Activated T-helper 2 cell treated with anti-CD3 and anti-CD28 coated beads, Interferon-gamma antibody, Interleukin-2, Interleukin-4, amounts not matched to agents 10 μg/mL and 5 μg/mL and 100 μg/mL, durations not matched to agents 14 hours and 24 hours and 36 hours (primary cell): Measurements from ENCODE around the gene CNFN. TPM values are rescaled to one million over a fixed set of nuclear protein-coding genes. Genes with fewer than 3 reads are reported as not detected.

Experiments used
- DNase-seq: peaks from one replicate; pipeline ENCODE4 v3.0.0; 2021; ENCODE audit warnings: low spot score
- H3K27ac Mint-ChIP-seq: one replicate; pipeline ENCODE4 v1.8.0; 2021; ENCODE audit warnings: mixed read lengths
- H3K27me3 Mint-ChIP-seq: one replicate; pipeline ENCODE4 v1.8.0; 2021; ENCODE audit warnings: low read depth, mixed read lengths
- H3K36me3 Mint-ChIP-seq: one replicate; pipeline ENCODE4 v1.8.0; 2021; ENCODE audit warnings: low read depth, mixed read lengths
- H3K4me1 Mint-ChIP-seq: one replicate; pipeline ENCODE4 v1.8.0; 2021; ENCODE audit warnings: low read depth, mixed read lengths
- H3K4me3 Mint-ChIP-seq: one replicate; pipeline ENCODE4 v1.8.0; 2021; ENCODE audit warnings: low read depth, mild to moderate bottlenecking, moderate library complexity, mixed read lengths
- H3K9me3 Mint-ChIP-seq: one replicate; pipeline ENCODE4 v1.8.0; 2021; ENCODE audit warnings: mixed read lengths
- intact Hi-C: fragments of 100-400 bp; cut with micrococcal nuclease; formaldehyde crosslinking; loops from one replicate; pipeline ENCODE4 v1.15.1; 2023
- total RNA-seq: library from RNA; stranded (reverse); gene quantifications from 2 replicates; pipeline ENCODE4 v1.2.3, GENCODE V29; 2022

Gene CNFN
- total RNA-seq, 1 donor from 2014 or later, result not detected

DNA sequence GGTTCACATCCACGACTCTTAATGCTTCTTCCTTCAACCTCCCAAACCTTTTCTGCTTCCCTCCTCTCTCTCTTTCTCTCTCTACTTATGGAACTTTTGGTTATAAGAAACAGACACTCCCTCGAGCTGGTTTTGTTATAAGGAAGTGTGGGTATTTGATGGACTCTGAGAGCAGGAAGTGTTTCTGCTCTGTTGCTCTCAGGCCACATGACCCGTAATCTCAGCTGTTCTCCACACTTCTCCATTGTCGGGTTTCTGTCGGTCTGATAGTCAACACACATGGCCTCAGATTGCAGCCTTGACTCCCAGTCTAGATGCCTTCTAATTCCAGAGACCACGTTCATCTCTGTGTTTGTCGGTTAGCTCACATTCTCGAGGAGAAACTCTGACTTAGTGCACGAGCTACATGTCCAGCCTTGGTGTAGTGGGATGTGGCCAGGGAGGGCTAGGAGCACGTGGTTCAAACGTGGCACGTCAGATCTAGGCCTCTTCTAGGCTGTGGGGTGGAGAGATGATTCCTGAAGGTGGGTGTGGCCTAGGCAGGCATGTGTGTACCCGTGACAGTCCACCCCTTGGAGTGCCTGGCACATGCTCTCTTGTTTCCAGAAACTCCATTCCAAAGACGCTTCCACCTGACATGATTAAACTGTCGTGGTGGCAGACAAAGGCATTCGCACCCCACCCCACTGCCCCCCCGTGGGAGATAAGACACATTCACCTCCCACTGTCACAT is 26.3 kb downstream of the CNFN start:
- no peak overlapping the region for H3K27ac Mint-ChIP-seq
- H3K4me1 Mint-ChIP-seq, result no peaks in the 10 kb centered on the region
- H3K36me3 Mint-ChIP-seq, result peaks cover 9% of the 10 kb centered on the region
- no peaks in the 10 kb centered on the region for H3K9me3 Mint-ChIP-seq
- DNase-seq, result no peak
- intact Hi-C loops, result no loop called here
- no peak overlapping the region for H3K4me3 Mint-ChIP-seq
- H3K27me3 Mint-ChIP-seq, result no peaks in the 10 kb centered on the region

- intact Hi-C loops, result no loop called here
- Mint-ChIP-seq H3K27ac (no peak overlapping the region), H3K36me3 (peaks cover 9% of the 10 kb centered on the region), H3K4me3 (no peak overlapping the region), H3K4me1 (no peaks in the 10 kb centered on the region), H3K9me3 (no peaks in the 10 kb centered on the region), H3K27me3 (no peaks in the 10 kb centered on the region)
- no peak for DNase-seq
Observed at GRCh38 chr19:42362891-42363440, 27.1 kb downstream of the CNFN start.

DNA sequence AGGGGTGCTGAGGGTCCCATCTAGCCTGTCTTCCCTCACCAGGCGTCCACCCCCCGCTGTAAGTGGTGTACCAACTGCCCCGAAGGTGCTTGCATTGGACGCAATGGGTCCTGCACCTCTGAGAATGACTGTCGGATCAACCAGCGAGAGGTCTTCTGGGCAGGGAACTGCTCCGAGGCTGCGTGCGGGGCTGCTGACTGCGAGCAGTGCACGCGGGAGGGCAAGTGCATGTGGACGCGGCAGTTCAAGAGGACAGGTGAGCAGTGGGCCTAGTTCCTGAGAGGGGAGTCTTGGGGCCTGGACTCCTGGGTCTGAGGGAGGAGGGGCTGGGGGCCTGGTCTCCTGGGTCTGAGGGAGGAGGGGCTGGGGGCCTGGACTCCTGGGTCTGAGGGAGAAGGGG is 27.8 kb downstream of the CNFN start:
- intact Hi-C loops, result no loop called here
- DNase-seq, result no peak
- Mint-ChIP-seq H3K27me3 (no peaks in the 10 kb centered on the region), H3K27ac (no peak overlapping the region), H3K4me1 (no peaks in the 10 kb centered on the region), H3K36me3 (peaks cover 9% of the 10 kb centered on the region), H3K4me3 (no peak overlapping the region), H3K9me3 (no peaks in the 10 kb centered on the region)

- Mint-ChIP-seq H3K4me1 (no peaks in the 10 kb centered on the region), H3K27me3 (no peaks in the 10 kb centered on the region), H3K9me3 (no peaks in the 10 kb centered on the region), H3K27ac (no peak overlapping the region), H3K4me3 (no peak overlapping the region), H3K36me3 (peaks cover 9% of the 10 kb centered on the region)
- intact Hi-C loops, result no loop called here
- DNase-seq, result no peak
Observed at GRCh38 chr19:42361545-42361910, 28.6 kb downstream of the CNFN start.

DNA sequence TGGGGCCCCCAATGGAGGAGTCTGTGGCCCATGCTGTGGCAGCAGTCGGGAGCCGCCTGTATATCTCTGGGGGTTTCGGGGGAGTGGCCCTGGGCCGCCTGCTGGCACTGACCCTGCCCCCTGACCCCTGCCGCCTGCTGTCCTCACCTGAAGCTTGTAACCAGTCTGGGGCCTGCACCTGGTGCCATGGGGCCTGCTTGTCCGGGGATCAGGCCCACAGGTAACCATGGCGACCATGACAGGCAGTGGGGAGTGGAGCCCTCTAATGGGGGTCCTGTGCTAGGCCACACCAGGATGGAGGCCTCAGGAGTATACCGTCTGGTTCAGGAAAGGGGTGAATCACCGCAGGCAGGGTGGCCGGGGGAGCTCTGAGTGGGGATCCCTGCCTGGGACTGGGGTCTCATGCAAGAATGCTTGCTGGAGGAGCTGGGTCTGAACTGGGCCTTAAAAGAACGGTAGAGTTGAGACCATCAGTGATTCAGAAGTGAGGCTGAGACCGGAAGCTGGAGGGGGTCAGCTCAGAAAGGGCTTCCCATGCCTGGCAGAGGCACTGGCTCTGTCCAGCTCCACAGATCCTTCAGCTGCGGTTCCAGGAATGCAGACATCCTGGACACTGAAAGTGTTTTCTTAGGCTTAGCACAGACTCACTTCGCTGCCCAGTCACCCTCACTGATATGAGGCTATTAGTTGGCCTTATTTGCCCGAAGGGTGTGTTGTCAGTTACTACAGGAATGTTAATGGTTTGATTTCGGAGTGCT is 29.1 kb downstream of the CNFN start:
- intact Hi-C loops, result no loop called here
- Mint-ChIP-seq H3K9me3 (no peaks in the 10 kb centered on the region), H3K4me1 (no peaks in the 10 kb centered on the region), H3K27ac (no peak overlapping the region), H3K27me3 (no peaks in the 10 kb centered on the region), H3K36me3 (peaks cover 9% of the 10 kb centered on the region), H3K4me3 (no peak overlapping the region)
- DNase-seq, result no peak

- H3K4me1 Mint-ChIP-seq, result no peaks in the 10 kb centered on the region
- intact Hi-C loops, result no loop called here
- no peaks in the 10 kb centered on the region for H3K27me3 Mint-ChIP-seq
- no peaks in the 10 kb centered on the region for H3K9me3 Mint-ChIP-seq
- H3K4me3 Mint-ChIP-seq, result no peak overlapping the region
- H3K27ac Mint-ChIP-seq, result no peak overlapping the region
- no peak for DNase-seq
- H3K36me3 Mint-ChIP-seq, result no peaks in the 10 kb centered on the region
Observed at GRCh38 chr19:42357290-42357689, 32.8 kb downstream of the CNFN start.

GRCh38 chr19:42356686-42357085 is 33.4 kb downstream of the CNFN start:
- no peaks in the 10 kb centered on the region for H3K4me1 Mint-ChIP-seq
- H3K36me3 Mint-ChIP-seq, result no peaks in the 10 kb centered on the region
- intact Hi-C loops, result no loop called here
- H3K27me3 Mint-ChIP-seq, result no peaks in the 10 kb centered on the region
- H3K27ac Mint-ChIP-seq, result no peak overlapping the region
- no peak overlapping the region for H3K4me3 Mint-ChIP-seq
- DNase-seq, result no peak
- no peaks in the 10 kb centered on the region for H3K9me3 Mint-ChIP-seq

GRCh38 chr19:42355896-42356295 is 34.2 kb downstream of the CNFN start:
- Mint-ChIP-seq H3K27ac (no peak overlapping the region), H3K9me3 (no peaks in the 10 kb centered on the region), H3K36me3 (no peaks in the 10 kb centered on the region), H3K4me1 (no peaks in the 10 kb centered on the region), H3K27me3 (no peaks in the 10 kb centered on the region), H3K4me3 (no peak overlapping the region)
- intact Hi-C loops, result no loop called here
- DNase-seq, result no peak

- DNase-seq, result no peak
- Mint-ChIP-seq H3K36me3 (no peaks in the 10 kb centered on the region), H3K4me1 (no peaks in the 10 kb centered on the region), H3K4me3 (no peak overlapping the region), H3K9me3 (no peaks in the 10 kb centered on the region), H3K27ac (no peak overlapping the region), H3K27me3 (no peaks in the 10 kb centered on the region)
- intact Hi-C loops, result no loop called here
Observed at GRCh38 chr19:42353341-42354015, 36.6 kb downstream of the CNFN start.

- Mint-ChIP-seq H3K4me1 (no peaks in the 10 kb centered on the region), H3K27me3 (no peaks in the 10 kb centered on the region), H3K4me3 (no peak overlapping the region), H3K36me3 (no peaks in the 10 kb centered on the region), H3K9me3 (no peaks in the 10 kb centered on the region), H3K27ac (no peak overlapping the region)
- intact Hi-C loops, result no loop called here
- no peak for DNase-seq
Observed at GRCh38 chr19:42352301-42353259, 37.5 kb downstream of the CNFN start.

DNA sequence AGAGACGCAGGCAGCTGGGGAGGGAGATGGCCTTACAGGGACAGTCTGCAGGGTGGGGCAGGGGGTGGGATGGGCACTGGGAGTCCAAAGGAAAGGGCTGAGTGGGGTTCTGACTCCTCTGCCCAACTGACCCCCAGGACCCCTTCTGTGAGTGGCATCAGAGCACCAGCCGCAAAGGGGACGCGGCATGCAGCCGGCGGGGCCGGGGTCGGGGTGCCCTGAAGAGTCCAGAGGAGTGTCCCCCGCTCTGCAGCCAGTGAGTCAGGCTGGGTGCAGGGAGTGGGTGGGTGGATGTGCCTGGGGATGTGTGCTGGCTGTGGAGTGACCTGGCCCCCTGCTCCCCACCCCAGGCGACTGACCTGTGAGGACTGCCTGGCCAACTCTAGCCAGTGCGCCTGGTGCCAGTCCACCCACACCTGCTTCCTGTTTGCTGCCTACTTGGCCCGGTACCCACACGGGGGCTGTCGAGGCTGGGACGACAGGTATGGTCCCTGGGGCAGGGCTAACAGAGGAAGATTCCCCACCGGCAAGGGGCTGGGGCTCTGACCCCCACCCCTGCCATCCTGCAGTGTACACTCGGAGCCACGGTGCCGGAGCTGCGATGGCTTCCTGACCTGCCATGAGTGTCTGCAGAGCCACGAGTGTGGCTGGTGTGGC is 38.9 kb downstream of the CNFN start:
- no peaks in the 10 kb centered on the region for H3K36me3 Mint-ChIP-seq
- H3K4me1 Mint-ChIP-seq, result no peaks in the 10 kb centered on the region
- H3K4me3 Mint-ChIP-seq, result no peak overlapping the region
- no peak overlapping the region for H3K27ac Mint-ChIP-seq
- no peaks in the 10 kb centered on the region for H3K9me3 Mint-ChIP-seq
- DNase-seq, result no peak
- intact Hi-C loops, result no loop called here
- H3K27me3 Mint-ChIP-seq, result no peaks in the 10 kb centered on the region

DNA sequence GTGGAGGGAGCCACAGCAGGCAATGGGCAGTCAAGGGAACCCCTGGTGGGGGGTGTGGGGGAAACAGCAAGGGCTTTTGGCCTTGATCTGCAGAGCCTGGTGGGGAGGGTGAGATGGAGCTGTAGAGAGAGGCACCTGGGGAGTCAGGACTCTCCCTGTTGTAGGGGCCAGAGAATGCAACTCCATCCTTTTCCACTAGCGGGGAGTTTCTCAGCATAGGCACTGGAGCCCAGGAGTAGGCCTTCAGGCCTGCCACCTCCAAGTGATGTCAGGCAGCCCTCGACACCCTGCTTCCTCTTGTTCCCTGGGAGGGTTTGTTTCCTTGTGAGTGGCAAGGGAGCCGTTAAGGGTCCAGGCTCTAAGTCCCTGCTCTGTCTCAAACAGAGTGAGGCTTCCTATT is 39.7 kb downstream of the CNFN start:
- no peak overlapping the region for H3K27ac Mint-ChIP-seq
- H3K4me3 Mint-ChIP-seq, result no peak overlapping the region
- no peaks in the 10 kb centered on the region for H3K27me3 Mint-ChIP-seq
- H3K36me3 Mint-ChIP-seq, result no peaks in the 10 kb centered on the region
- DNase-seq, result no peak
- H3K4me1 Mint-ChIP-seq, result no peaks in the 10 kb centered on the region
- intact Hi-C loops, result no loop called here
- H3K9me3 Mint-ChIP-seq, result no peaks in the 10 kb centered on the region
